ENCODE measurements around the gene HABP4. TPM values are rescaled to one million over a fixed set of nuclear protein-coding genes. Genes with fewer than 3 reads are reported as not detected.

The HABP4 gene
- total RNA-seq, 2 donors from 2014 or later, result 2.8 to 4.4 TPM

DNA sequence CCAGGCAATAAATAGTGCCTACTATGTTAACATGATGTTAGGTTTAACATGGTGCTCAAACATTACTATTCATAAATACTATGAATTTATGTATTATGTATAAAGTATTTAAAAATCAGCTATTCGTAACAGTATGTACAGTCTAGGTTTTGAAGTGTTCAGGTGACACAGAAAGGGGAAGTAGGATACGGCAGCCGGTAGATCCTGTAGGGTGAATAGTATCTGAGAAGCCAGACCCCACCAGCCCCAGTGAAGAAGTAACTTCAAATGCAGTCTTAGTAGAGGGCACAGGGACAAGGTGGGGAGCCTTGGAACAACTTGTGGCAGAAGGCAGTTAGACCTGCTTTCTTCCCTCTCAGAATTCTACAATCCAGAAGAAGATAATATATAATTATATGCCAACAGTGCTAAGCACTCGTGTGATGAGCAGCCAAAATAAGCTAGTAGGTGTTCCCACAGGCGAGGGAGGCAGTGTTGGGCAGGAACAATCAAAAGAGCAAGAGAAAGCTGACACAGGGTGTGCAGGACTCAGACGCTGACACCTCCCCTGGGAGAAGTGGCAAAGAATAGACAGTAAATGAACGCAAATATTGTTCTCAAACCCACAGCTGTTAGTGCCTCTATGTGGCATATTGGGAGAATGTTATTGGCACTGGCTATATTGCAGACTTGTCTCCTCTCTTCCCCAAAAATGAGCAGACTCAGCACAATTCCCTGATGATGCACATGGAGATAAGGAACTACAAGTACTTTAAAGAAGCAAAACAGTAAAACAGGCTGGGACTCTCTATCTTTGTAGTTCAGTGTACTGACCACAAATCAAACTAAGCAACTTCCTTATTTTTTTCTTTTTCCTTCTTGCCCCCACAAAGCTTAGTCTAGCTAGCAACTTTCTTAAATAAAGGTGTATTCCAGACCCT is 36.4 kb upstream of the HABP4 start:
- intact Hi-C loops (cut with DNase I), result no loop called here
- DNase-seq, result no peak
- Histone ChIP-seq H3K9ac (ENCODE audit: low read depth in 2 of 2, low read length in 2 of 2) (peak overlapping the region in 1 of 2 donors; percentile 32), H3K27me3 (no peaks in the 10 kb centered on the region), H3K36me3 (no peaks in the 10 kb centered on the region), H3K4me1 (peaks cover 12% of the 10 kb centered on the region), H3K27ac (peak overlapping the region; percentile 64), H3K4me3 (no peak overlapping the region), H3K9me3 (no peaks in the 10 kb centered on the region)
- TF ChIP-seq, protein P1, sequence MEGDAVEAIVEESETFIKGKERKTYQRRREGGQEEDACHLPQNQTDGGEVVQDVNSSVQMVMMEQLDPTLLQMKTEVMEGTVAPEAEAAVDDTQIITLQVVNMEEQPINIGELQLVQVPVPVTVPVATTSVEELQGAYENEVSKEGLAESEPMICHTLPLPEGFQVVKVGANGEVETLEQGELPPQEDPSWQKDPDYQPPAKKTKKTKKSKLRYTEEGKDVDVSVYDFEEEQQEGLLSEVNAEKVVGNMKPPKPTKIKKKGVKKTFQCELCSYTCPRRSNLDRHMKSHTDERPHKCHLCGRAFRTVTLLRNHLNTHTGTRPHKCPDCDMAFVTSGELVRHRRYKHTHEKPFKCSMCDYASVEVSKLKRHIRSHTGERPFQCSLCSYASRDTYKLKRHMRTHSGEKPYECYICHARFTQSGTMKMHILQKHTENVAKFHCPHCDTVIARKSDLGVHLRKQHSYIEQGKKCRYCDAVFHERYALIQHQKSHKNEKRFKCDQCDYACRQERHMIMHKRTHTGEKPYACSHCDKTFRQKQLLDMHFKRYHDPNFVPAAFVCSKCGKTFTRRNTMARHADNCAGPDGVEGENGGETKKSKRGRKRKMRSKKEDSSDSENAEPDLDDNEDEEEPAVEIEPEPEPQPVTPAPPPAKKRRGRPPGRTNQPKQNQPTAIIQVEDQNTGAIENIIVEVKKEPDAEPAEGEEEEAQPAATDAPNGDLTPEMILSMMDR (IDR thresholded peaks at IDR 0.05), result no peak

DNA sequence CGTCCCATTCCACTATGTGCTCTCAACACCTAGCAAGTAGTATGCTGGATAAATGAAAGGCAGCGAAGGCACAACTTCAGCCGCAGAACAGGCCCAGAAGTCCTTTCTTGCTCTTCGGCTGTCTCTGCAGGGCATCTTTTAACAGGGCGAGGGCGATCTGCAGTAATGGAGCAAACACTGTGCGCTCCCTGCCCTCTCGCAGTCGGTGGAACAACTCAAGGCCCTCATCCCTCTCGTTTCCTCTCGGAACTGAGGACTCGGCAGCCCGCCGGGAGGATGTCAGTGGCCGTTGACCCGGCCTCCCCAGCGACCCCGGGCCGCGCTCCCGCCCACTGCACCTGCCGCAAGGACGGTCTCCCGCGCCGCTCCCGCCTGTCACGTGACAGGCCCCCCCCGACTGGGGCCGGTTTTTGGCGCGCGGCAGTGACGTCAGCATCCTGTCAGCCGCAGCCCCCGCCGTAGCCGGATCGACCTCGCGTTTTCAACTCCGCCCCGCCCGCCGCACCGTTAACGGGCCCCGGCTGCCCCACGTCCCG is 32.9 kb upstream of the HABP4 start:
- H3K9ac ChIP-seq (ENCODE audit: low read depth in 2 of 2, low read length in 2 of 2), result peak overlapping the region; percentile 69 to 97
- H3K36me3 ChIP-seq, result no peaks in the 10 kb centered on the region
- intact Hi-C loops (cut with DNase I), result no loop called here
- H3K27ac ChIP-seq, result peak overlapping the region; percentile 100
- TF ChIP-seq, protein P1 (IDR thresholded peaks at IDR 0.05), result no peak
- H3K4me3 ChIP-seq, result peak overlapping the region; percentile 53
- no peaks in the 10 kb centered on the region for H3K27me3 ChIP-seq
- H3K4me1 ChIP-seq, result peaks cover 14% of the 10 kb centered on the region
- DNase-seq, result peak; percentile 95
- H3K9me3 ChIP-seq, result no peaks in the 10 kb centered on the region

DNA sequence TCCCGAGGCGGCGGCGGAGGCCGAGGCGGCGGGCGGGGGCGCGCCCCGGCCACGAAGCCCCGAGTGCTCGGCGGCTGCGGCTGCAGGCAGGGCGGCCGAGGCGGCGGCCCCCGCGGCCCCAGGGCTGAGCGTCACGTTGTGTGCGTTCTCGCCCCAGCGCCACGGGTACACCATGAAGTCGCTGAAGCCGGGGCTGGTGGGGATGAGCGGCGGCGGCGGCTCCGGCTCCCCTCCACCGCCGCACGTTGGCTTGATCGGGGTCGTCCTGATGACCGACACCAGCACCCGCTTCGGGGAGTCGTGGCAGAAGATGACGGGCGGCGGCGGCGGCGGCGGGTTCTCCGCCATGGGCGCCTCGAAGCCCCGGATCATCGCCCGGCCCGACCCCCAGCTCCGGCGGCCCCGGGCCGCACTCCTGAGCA is 32.3 kb upstream of the HABP4 start:
- Histone ChIP-seq H3K9me3 (no peaks in the 10 kb centered on the region), H3K27me3 (no peaks in the 10 kb centered on the region), H3K4me1 (peaks cover 14% of the 10 kb centered on the region), H3K4me3 (peak overlapping the region; percentile 53), H3K27ac (peak overlapping the region; percentile 100), H3K9ac (ENCODE audit: low read depth in 2 of 2, low read length in 2 of 2) (peak overlapping the region; percentile 77 to 78), H3K36me3 (no peaks in the 10 kb centered on the region)
- intact Hi-C loops (cut with DNase I), result no loop called here
- TF ChIP-seq, protein P1 (IDR thresholded peaks at IDR 0.05), result no peak
- DNase-seq, result peak; percentile 28

DNA sequence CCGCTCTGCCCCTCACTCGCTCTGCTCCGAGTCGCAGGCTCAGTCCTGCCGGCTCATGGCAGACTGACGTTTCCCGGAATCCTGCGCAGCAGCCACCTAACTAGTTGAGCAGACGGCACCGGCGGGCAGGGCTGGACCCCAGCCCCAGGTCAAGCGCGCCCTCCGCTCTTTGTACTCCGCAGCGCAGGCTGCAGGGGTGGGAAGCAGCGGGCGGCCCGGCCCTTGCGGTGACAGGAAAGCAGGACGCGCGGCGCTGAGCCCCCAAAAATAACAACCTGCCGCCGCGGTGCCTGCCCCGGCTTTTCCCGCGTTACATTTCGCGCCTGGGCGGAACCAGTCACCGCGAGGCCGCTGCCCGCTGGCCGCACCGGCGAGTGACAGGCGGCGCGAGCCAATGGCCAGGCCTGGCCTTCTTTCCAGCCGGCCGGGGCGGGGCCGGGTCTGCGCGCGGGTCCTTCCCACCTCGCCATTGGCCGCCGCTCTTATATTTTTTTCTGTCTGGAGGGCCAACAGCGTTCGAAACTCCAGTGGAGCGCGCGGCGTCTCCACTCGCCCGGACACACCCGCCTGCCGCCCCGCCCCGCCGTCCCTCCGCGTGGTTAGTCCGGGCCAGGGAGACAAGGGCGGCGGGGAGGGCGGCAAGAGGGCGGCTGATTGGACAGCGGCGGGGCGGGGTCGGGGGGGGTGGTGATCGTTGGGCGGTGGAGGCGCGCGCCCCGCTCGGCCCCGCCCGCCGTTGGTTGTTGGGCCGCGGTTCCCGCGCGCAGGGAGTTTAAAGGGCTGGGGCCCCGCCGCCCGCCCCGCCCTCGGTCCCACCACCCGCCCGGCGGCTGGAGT is 31.7 kb upstream of the HABP4 start, which contains the start of gene ZNF367:
ZNF367 (minus strand) TSS at position 288 of the 837 bp plus-strand sequence. CDS start 338 bp downstream, outside the sequence.
- peak within 1 kb of the TSS; percentile 100 for H3K27ac ChIP-seq
- H3K36me3 ChIP-seq, result no peaks in the 10 kb centered on the region
- TF ChIP-seq, protein P1 (IDR thresholded peaks at IDR 0.05), result no peak
- H3K27me3 ChIP-seq, result no peaks in the 10 kb centered on the region
- no peaks in the 10 kb centered on the region for H3K9me3 ChIP-seq
- peak; percentile 97 for DNase-seq
- H3K9ac ChIP-seq (ENCODE audit: low read depth in 2 of 2, low read length in 2 of 2), result peak within 1 kb of the TSS; percentile 78 to 97
- intact Hi-C loops (cut with DNase I), result no loop called here
- H3K4me1 ChIP-seq, result peaks cover 14% of the 10 kb centered on the region
- peak within 1 kb of the TSS; percentile 53 for H3K4me3 ChIP-seq

All from colonic mucosa (tissue), 4 donors.